ENCODE data around the gene CDK16. TPM values are rescaled to one million over a fixed set of nuclear protein-coding genes. Genes with fewer than 3 reads are reported as not detected.

CDK16 gene
- total and polyA plus RNA-seq, 8 donors: 31.2 to 156 (median 47.4) TPM

- WGBS, 5 donors: 2 to 53% (median 7%) methylated on average over 21 to 26 of the region's 26 CpGs
- Histone ChIP-seq H3K27me3 (peaks cover 0 to 24% (median 0%) of the 10 kb centered on the region in 3 donors), H3K4me3 (peak overlapping the region; percentile 51 to 61 (median 54)), H3K27ac (peak overlapping the region; percentile 9 to 73 (median 67)), H3K9me3 (no peaks in the 10 kb centered on the region), H3K36me3 (peaks cover 0 to 15% (median 10%) of the 10 kb centered on the region in 4 donors), H3K4me1 (peaks cover 11 to 49% (median 45%) of the 10 kb centered on the region in 4 donors)
- peak; percentile 47 to 48 for DNase-seq
- TF ChIP-seq EP300 (IDR thresholded peaks at IDR 0.05) (no peak), POLR2AphosphoS5 (IDR thresholded peaks at IDR 0.05) (no peak), POLR2A (IDR thresholded peaks at IDR 0.05) (no peak)
- TF ChIP-seq, protein P1, sequence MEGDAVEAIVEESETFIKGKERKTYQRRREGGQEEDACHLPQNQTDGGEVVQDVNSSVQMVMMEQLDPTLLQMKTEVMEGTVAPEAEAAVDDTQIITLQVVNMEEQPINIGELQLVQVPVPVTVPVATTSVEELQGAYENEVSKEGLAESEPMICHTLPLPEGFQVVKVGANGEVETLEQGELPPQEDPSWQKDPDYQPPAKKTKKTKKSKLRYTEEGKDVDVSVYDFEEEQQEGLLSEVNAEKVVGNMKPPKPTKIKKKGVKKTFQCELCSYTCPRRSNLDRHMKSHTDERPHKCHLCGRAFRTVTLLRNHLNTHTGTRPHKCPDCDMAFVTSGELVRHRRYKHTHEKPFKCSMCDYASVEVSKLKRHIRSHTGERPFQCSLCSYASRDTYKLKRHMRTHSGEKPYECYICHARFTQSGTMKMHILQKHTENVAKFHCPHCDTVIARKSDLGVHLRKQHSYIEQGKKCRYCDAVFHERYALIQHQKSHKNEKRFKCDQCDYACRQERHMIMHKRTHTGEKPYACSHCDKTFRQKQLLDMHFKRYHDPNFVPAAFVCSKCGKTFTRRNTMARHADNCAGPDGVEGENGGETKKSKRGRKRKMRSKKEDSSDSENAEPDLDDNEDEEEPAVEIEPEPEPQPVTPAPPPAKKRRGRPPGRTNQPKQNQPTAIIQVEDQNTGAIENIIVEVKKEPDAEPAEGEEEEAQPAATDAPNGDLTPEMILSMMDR (IDR thresholded peaks at IDR 0.05): no peak
- intact Hi-C loops (cut with DNase I; ENCODE audit: low total_unique reads): loop anchor here (10.0 kb wide), 2 partner anchors 193 to 333 kb away; no protein-coding TSS in a partner anchor
Observed at GRCh38 chrX:47191331-47191730, 27.1 kb upstream of the CDK16 start.

- Histone ChIP-seq H3K27me3 (peaks cover 0 to 19% (median 0%) of the 10 kb centered on the region in 3 donors), H3K9me3 (no peaks in the 10 kb centered on the region), H3K4me3 (peak overlapping the region in 3 of 4 donors; percentile 53 to 61 (median 55)), H3K27ac (peak overlapping the region in 1 of 5 donors; percentile 67), H3K4me1 (peaks cover 17 to 55% (median 51%) of the 10 kb centered on the region in 4 donors), H3K36me3 (peaks cover 0 to 9% (median 4%) of the 10 kb centered on the region in 4 donors)
- intact Hi-C loops (cut with DNase I; ENCODE audit: low total_unique reads): loop anchor here (10.0 kb wide), 2 partner anchors 193 to 333 kb away; no protein-coding TSS in a partner anchor
- WGBS, 5 donors: 38 to 60% (median 49%) methylated on average over 16 of the region's 16 CpGs
- no peak for DNase-seq
- no peak for TF ChIP-seq EP300 (IDR thresholded peaks at IDR 0.05)
- TF ChIP-seq POLR2A (IDR thresholded peaks at IDR 0.05): no peak
- no peak for TF ChIP-seq POLR2AphosphoS5 (IDR thresholded peaks at IDR 0.05)
- TF ChIP-seq, protein P1 (IDR thresholded peaks at IDR 0.05): no peak
Observed at GRCh38 chrX:47191806-47192401, 26.6 kb upstream of the CDK16 start.

GRCh38 chrX:47193475-47194193, 24.8 kb upstream of the CDK16 start, which contains the start of gene UBA1:
Gene UBA1 (plus strand): TSS chrX:47193829. CDS start chrX:47198803, 4,974 bp downstream.
- TF ChIP-seq POLR2A (IDR thresholded peaks at IDR 0.05) (peak in 1 of 4 donors; percentile 49), POLR2AphosphoS5 (IDR thresholded peaks at IDR 0.05) (peak; percentile 75 to 86 (median 78)), EP300 (IDR thresholded peaks at IDR 0.05) (no peak)
- TF ChIP-seq, protein P1 (IDR thresholded peaks at IDR 0.05): peak in 5 of 7 experiments; percentile 58 to 99 (median 70)
- Histone ChIP-seq H3K27me3 (peaks cover 0 to 12% (median 0%) of the 10 kb centered on the region in 3 donors), H3K4me1 (peaks cover 20 to 72% (median 65%) of the 10 kb centered on the region in 4 donors), H3K27ac (peak within 1 kb of the TSS; percentile 95 to 98 (median 96)), H3K36me3 (peaks cover 0 to 10% (median 8%) of the 10 kb centered on the region in 4 donors), H3K4me3 (peak within 1 kb of the TSS; percentile 51 to 73 (median 68)), H3K9me3 (no peaks in the 10 kb centered on the region)
- peak; percentile 98 to 99 for DNase-seq
- WGBS, 5 donors: 0 to 1% (median 0%) methylated on average over 25 to 50 of the region's 50 CpGs
- intact Hi-C loops (cut with DNase I; ENCODE audit: low total_unique reads): loop anchor here (10.0 kb wide), 2 partner anchors 191 to 331 kb away; no protein-coding TSS in a partner anchor

- Histone ChIP-seq H3K9me3 (no peaks in the 10 kb centered on the region), H3K36me3 (peaks cover 4 to 16% (median 14%) of the 10 kb centered on the region in 4 donors), H3K27me3 (peaks cover 0 to 12% (median 0%) of the 10 kb centered on the region in 3 donors), H3K27ac (peak overlapping the region; percentile 95 to 98 (median 96)), H3K4me1 (peaks cover 20 to 74% (median 65%) of the 10 kb centered on the region in 4 donors), H3K4me3 (peak overlapping the region; percentile 51 to 73 (median 68))
- DNase-seq: no peak
- TF ChIP-seq, protein P1 (IDR thresholded peaks at IDR 0.05): no peak
- TF ChIP-seq POLR2AphosphoS5 (IDR thresholded peaks at IDR 0.05): no peak
- TF ChIP-seq POLR2A (IDR thresholded peaks at IDR 0.05): no peak
- no peak for TF ChIP-seq EP300 (IDR thresholded peaks at IDR 0.05)
- 1 to 22% (median 6%) methylated on average over 12 to 14 of the region's 14 CpGs for WGBS, 5 donors
- intact Hi-C loops (cut with DNase I; ENCODE audit: low total_unique reads): loop anchor here (10.0 kb wide), 2 partner anchors 191 to 331 kb away; no protein-coding TSS in a partner anchor
Observed at GRCh38 chrX:47194194-47194787, 24.2 kb upstream of the CDK16 start.

All from stomach (tissue), 9 donors.